ENCODE measurements around the gene LRRN3.

- no peak for TF ChIP-seq CTCF (IDR thresholded peaks at IDR 0.05)
- TF ChIP-seq POLR2A (IDR thresholded peaks at IDR 0.05), result no peak
These were observed 11.1 kb downstream of the LRRN3 start for GRCh38 chr7:111101856-111102646.

All from testis (tissue), 2 donors.